ENCODE results near the gene ADGRA1. TPM values are rescaled to one million over a fixed set of nuclear protein-coding genes. Genes with fewer than 3 reads are reported as not detected.

Gene ADGRA1, protein sequence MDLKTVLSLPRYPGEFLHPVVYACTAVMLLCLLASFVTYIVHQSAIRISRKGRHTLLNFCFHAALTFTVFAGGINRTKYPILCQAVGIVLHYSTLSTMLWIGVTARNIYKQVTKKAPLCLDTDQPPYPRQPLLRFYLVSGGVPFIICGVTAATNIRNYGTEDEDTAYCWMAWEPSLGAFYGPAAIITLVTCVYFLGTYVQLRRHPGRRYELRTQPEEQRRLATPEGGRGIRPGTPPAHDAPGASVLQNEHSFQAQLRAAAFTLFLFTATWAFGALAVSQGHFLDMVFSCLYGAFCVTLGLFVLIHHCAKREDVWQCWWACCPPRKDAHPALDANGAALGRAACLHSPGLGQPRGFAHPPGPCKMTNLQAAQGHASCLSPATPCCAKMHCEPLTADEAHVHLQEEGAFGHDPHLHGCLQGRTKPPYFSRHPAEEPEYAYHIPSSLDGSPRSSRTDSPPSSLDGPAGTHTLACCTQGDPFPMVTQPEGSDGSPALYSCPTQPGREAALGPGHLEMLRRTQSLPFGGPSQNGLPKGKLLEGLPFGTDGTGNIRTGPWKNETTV
- not detected for total RNA-seq

DNA sequence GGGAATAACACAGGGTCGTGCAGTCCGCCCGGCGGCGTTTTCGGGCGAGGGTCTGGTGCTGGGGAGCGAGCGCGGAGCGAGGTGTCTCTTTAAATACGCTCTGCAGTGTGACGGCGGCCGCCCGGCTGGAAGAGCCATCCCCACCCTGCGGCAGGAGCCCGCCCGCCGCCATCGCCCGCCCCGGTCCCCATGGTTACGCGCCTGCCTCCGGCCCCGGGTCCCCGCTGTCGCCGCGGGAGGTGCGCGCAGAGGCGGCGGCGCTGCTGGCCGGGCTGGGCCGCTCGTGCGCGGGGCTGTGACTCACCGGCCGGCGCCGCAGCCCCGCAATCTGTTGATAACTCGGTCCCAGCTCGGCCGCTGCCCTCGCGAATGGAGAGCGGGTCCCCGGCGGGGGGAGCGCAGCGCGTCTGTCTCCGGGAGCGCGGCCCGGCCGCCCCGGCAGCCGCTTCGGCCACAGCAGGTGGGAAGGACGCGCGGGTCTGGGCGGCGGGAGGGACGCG, at the start of gene ADGRA1:
Gene ADGRA1 (plus strand): TSS at position 246 of the 500 bp plus-strand sequence. CDS start 986 bp downstream, outside the sequence.
- Mint-ChIP-seq H3K4me1 (ENCODE audit: low read depth) (peaks cover 3% of the 10 kb centered on the region), H3K36me3 (no peaks in the 10 kb centered on the region), H3K27ac (no peak within 1 kb of the TSS), H3K4me3 (no peak within 1 kb of the TSS), H3K27me3 (peaks cover 24% of the 10 kb centered on the region), H3K9me3 (no peaks in the 10 kb centered on the region)
- ChIA-PET CTCF (no interaction called here), POLR2A (no interaction called here)
- no peak for DNase-seq
- intact Hi-C loops (cut with micrococcal nuclease) = no loop called here

DNA sequence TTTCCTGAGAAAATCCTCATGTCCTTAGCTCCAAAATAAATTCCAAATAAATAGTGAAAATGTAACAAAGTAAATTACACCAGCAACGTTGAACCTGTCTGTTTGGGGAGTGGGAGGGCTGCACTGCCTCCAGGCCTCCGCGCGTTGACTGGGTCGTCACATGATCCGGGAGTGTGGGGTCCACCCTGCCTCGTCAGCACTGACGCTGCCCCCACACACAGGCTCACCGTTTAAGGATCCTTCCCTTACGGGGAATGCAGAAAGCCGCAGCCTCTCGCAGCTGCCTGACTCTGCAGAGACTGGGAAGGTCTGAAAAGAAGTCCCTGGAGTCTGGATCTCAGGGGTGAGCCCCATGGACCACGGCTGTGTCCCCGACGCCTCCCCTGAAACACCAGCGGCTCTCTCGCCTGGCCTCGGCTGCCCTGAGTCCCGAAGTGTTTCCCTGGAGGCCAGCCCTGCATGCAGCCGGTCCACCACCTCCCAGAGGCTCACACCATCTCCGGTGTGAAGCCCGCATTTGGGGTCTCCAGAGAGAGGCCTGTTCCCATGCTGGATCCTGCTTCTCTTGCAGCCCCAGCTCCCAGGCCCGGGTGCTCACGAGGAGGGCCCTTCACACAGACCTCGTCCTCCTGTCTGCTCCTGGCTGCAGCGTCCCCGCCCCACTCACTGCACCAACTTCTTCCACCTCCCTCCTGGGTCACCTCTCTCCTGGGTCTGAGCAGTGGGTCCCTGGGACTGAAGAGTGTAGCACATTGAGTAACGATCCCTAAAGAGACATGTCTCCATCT, 49.5 kb upstream of the ADGRA1 start:
- no peaks in the 10 kb centered on the region for H3K9me3 Mint-ChIP-seq
- no peaks in the 10 kb centered on the region for H3K36me3 Mint-ChIP-seq
- no peaks in the 10 kb centered on the region for H3K27me3 Mint-ChIP-seq
- H3K4me1 Mint-ChIP-seq (ENCODE audit: low read depth) = no peaks in the 10 kb centered on the region
- CTCF ChIA-PET = no interaction called here
- H3K27ac Mint-ChIP-seq = no peak overlapping the region
- DNase-seq = no peak
- intact Hi-C loops (cut with micrococcal nuclease) = no loop called here
- no peak overlapping the region for H3K4me3 Mint-ChIP-seq
- POLR2A ChIA-PET = no interaction called here

DNA sequence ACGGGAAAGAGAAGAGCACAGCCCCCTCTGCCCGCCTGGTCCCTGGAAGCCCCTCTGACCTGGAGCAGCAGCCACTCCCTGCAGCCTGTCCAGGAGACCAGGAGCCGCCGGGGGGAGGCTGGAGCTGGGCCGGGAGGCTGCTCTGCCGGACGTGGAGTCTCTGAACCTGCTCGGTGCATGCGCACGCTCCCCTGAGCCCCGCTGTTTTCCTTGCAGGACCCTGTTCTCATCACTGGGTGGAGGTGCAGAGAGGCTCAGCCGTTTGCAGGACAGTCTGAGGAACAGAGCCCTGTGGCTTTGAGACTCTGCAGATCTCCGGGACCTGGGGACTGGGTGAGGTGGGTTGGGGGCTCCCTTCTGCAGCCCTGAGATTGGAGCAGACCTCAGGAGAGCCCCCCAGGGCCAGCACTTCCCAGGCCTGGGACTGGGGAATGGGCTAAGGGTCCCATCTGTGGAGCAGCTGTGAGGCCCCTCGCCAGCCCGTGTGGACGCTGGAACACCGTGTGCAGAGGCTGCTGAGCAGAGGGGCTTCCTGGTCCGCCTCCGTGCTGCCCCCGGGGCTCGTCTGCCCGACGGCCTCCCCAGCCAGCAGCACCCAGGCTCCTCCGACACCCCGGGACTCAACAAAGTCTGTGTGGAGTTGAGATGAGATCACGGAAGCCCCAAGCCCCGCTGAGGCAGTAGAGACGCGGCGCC, 48.5 kb upstream of the ADGRA1 start:
- intact Hi-C loops (cut with micrococcal nuclease) = no loop called here
- no peak overlapping the region for H3K27ac Mint-ChIP-seq
- no peak for DNase-seq
- no peaks in the 10 kb centered on the region for H3K4me1 Mint-ChIP-seq (ENCODE audit: low read depth)
- ChIA-PET POLR2A (no interaction called here), CTCF (no interaction called here)
- no peaks in the 10 kb centered on the region for H3K27me3 Mint-ChIP-seq
- H3K4me3 Mint-ChIP-seq = no peak overlapping the region
- H3K36me3 Mint-ChIP-seq = no peaks in the 10 kb centered on the region
- no peaks in the 10 kb centered on the region for H3K9me3 Mint-ChIP-seq

DNA sequence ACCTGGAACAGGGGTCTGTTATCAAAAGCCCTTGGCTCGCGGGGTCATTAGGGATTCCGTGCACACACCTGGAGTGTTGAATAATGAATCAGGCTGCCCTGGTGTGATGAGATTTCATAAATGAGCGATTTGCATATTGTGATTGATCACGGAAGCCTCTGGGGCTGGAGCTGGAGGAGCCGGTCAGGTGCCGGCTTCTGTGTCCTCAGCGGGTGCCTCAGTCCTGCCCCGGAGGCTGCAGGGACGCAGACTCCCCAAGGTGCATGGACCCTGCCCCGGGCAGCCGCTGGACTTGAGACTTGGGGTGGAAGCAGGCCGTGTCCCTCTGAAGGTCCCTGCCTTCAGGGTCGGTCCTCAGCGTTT, 47.9 kb upstream of the ADGRA1 start:
- no peak for DNase-seq
- no peak overlapping the region for H3K4me3 Mint-ChIP-seq
- no peaks in the 10 kb centered on the region for H3K4me1 Mint-ChIP-seq (ENCODE audit: low read depth)
- H3K36me3 Mint-ChIP-seq = no peaks in the 10 kb centered on the region
- intact Hi-C loops (cut with micrococcal nuclease) = no loop called here
- no peaks in the 10 kb centered on the region for H3K27me3 Mint-ChIP-seq
- ChIA-PET CTCF (no interaction called here), POLR2A (no interaction called here)
- no peak overlapping the region for H3K27ac Mint-ChIP-seq
- no peaks in the 10 kb centered on the region for H3K9me3 Mint-ChIP-seq

DNA sequence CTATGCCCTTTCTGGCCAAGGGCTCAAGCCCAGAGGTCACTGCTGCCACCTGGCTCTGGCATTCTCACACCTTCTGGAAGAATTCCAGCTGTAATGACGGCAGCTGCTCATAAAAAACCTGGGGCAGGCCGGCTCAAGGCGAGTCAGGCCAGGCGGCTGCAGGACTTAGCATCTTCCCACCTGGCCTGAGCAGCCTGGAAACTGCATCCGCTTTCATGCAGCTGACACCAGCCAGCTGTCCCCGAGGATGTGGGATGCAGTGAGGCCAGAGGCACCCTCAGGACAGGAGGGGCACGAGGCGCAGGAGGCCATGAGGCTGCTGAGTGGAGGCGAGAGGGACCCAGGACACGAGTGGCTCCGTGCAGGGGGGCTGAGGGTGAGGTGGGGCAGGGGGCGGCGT, 47.5 kb upstream of the ADGRA1 start:
- intact Hi-C loops (cut with micrococcal nuclease) = no loop called here
- Mint-ChIP-seq H3K36me3 (no peaks in the 10 kb centered on the region), H3K27me3 (no peaks in the 10 kb centered on the region), H3K9me3 (no peaks in the 10 kb centered on the region), H3K4me3 (no peak overlapping the region), H3K27ac (no peak overlapping the region), H3K4me1 (ENCODE audit: low read depth) (no peaks in the 10 kb centered on the region)
- POLR2A ChIA-PET = no interaction called here
- no peak for DNase-seq
- CTCF ChIA-PET = no interaction called here

DNA sequence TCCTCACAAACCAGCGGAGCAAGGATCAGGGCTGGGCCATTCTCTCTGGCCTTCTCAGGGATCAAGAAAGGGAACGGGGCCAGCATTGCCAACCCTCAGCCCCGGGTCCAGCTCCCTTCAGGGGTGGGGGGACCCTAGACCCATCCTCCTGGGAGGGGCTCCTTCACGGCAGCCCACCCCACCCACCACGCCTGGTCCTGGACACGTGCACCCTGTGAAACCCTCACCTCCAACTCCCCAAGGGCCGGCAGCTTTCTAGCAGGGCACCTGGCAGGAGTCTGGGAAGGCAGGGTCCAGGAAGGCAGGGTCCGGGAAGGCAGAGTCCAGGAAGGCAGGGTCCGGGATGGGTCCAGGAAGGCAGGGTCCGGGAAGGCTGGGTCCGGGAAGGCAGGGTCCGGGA, 46.6 kb upstream of the ADGRA1 start:
- Mint-ChIP-seq H3K4me1 (ENCODE audit: low read depth) (no peaks in the 10 kb centered on the region), H3K27me3 (no peaks in the 10 kb centered on the region), H3K36me3 (no peaks in the 10 kb centered on the region), H3K27ac (no peak overlapping the region), H3K9me3 (no peaks in the 10 kb centered on the region), H3K4me3 (no peak overlapping the region)
- intact Hi-C loops (cut with micrococcal nuclease) = no loop called here
- no peak for DNase-seq
- ChIA-PET CTCF (no interaction called here), POLR2A (no interaction called here)

DNA sequence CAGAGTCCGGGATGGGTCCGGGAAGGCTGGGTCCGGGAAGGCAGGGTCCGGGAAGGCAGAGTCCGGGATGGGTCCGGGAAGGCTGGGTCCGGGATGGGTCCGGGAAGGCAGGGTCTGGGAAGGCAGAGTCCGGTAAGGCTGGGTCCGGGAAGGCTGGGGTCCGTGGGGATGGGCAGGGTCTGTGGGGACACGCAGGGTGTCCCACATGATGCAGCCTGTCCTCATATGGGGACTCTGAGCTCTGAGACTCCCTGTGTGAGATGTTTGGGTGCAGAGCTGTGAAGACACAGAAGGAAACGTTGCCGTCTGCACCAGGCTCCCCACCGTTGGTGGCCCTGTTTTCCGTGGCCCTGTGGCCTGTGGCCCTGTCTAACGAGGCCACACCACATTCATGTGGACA, 45.7 kb upstream of the ADGRA1 start:
- CTCF ChIA-PET = interaction anchor here (0.7 kb wide), 1 partner anchor 182 kb away, joined by 3 read pairs; no protein-coding TSS in a partner anchor
- DNase-seq = no peak
- no peaks in the 10 kb centered on the region for H3K36me3 Mint-ChIP-seq
- intact Hi-C loops (cut with micrococcal nuclease) = no loop called here
- H3K9me3 Mint-ChIP-seq = no peaks in the 10 kb centered on the region
- no peaks in the 10 kb centered on the region for H3K27me3 Mint-ChIP-seq
- no peaks in the 10 kb centered on the region for H3K4me1 Mint-ChIP-seq (ENCODE audit: low read depth)
- H3K4me3 Mint-ChIP-seq = no peak overlapping the region
- POLR2A ChIA-PET = no interaction called here
- no peak overlapping the region for H3K27ac Mint-ChIP-seq

DNA sequence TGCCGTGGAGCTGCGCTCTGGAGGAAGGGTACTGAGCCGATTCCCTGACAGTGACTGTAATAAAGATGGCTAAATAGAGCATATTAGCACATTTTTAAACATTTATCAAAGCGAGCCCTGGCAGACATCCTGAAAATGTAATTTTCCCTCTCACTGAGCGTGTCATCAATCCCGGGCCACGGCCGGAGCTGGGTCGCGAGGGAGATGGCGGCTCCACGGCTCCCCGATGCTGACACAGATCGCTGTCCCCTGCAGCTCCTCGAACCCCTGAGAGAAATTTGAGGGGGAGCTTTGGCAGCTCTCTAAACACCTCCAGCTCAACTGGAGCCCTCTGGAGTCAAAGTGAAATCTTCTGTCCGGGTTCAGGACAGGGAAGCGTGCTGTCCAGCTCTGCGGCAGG, 44.9 kb upstream of the ADGRA1 start:
- CTCF ChIA-PET = no interaction called here
- no peaks in the 10 kb centered on the region for H3K27me3 Mint-ChIP-seq
- H3K27ac Mint-ChIP-seq = no peak overlapping the region
- intact Hi-C loops (cut with micrococcal nuclease) = no loop called here
- H3K4me3 Mint-ChIP-seq = no peak overlapping the region
- no peaks in the 10 kb centered on the region for H3K36me3 Mint-ChIP-seq
- no peaks in the 10 kb centered on the region for H3K4me1 Mint-ChIP-seq (ENCODE audit: low read depth)
- POLR2A ChIA-PET = interaction anchor here (0.8 kb wide), 1 partner anchor 240 kb away, joined by 3 read pairs; no protein-coding TSS in a partner anchor
- DNase-seq = no peak
- no peaks in the 10 kb centered on the region for H3K9me3 Mint-ChIP-seq

DNA sequence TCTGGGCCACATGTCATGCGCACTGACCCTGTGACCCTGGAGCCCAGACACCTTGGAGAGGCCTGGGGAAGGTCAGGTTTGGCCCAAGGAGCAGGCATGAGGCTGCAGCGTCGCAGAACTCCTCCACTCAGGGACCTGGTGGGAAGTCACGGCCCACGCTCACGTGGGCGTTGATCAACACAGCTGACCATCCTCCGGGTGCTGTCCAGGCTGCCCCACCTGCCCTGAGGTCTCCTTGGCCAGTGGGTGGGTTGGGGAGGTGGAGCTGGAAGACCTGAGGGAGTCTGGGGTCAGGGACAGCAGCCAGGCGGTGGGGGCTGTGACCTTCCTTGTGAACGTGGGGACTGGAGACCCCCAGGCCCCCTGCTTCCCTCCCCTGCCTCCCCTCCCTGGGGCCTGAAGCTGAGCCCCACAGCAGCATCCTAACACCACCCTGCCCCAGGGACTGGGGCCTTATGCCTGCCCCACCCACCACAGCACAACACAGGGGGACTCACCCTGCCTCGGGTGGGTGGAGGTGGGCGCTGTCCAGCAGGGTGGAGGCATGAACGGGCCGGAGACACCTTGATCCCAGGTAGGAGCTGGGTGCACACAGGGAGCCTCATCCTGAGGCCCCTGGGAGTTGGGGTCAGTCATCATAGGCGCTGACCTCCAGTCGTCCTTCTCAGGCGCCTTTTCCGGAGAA, 44.0 kb upstream of the ADGRA1 start:
- Mint-ChIP-seq H3K27ac (no peak overlapping the region), H3K4me1 (ENCODE audit: low read depth) (no peaks in the 10 kb centered on the region), H3K36me3 (no peaks in the 10 kb centered on the region), H3K9me3 (no peaks in the 10 kb centered on the region), H3K4me3 (no peak overlapping the region), H3K27me3 (no peaks in the 10 kb centered on the region)
- intact Hi-C loops (cut with micrococcal nuclease) = no loop called here
- ChIA-PET CTCF (no interaction called here), POLR2A (interaction anchor here (0.8 kb wide), 1 partner anchor 241 kb away, joined by 3 read pairs; no protein-coding TSS in a partner anchor)
- DNase-seq = no peak

DNA sequence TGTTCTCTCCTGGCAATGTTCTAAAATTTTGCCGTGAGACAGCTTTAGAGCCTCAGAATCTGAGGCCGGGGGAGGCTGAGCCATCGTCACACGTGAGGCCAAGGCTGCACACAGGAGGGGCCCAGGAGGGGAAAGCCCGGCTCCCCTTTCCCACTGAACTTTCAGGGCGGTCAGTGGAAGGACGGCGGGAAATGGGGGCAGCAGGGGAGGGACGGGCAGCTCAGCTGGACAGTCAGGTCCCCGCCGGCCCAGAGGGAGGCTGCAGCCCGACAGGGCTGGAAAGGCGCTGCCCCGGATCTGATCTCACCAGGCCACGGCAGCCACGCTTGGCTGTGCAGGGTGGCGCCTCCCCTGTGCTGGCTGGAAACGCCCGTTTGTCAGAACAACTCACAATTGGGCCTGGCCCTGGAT, 43.3 kb upstream of the ADGRA1 start:
- H3K36me3 Mint-ChIP-seq = no peaks in the 10 kb centered on the region
- intact Hi-C loops (cut with micrococcal nuclease) = no loop called here
- H3K4me3 Mint-ChIP-seq = no peak overlapping the region
- POLR2A ChIA-PET = no interaction called here
- no peak overlapping the region for H3K27ac Mint-ChIP-seq
- no peaks in the 10 kb centered on the region for H3K27me3 Mint-ChIP-seq
- CTCF ChIA-PET = no interaction called here
- no peaks in the 10 kb centered on the region for H3K9me3 Mint-ChIP-seq
- no peak for DNase-seq
- H3K4me1 Mint-ChIP-seq (ENCODE audit: low read depth) = no peaks in the 10 kb centered on the region

DNA sequence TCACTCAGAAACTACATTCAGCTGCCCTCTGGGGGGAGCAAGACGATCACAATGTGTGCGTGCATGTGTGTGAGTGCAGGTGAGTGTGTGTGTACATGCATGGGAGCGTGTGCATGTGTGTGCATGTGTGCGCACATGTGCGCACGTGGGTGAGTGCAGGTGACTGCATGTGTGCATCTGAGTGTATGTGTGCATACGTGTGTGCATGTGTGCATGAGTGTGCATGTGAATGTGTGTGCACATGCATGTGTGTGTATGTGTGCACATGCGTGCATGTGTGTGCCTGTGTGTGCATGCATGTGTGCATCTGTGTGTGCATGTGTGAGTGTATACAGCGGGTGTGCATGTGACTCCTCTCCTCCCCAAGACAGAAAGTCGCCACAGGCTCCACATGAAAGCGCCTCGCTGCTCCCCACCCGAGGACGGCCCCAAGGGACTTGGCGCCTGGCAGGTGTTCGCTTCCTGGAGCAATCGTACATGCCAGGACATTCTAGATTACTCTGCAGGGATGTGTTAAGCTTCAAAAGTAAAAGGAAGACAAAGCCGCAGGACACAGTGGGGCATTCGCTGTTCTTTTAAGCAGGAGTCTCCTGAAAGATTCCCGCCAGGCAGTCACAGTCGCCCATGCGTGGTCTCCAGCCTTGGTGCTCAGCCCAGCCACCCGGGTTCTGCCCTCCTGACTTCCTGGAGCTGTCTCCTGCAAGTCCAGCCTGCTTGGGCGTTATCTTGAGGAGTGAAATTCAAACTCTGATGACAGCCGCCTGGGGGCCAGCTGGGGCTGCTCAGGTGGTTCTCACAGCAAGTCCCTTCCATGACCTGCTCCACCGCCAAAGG, 42.0 kb upstream of the ADGRA1 start:
- H3K9me3 Mint-ChIP-seq = no peaks in the 10 kb centered on the region
- no peak overlapping the region for H3K27ac Mint-ChIP-seq
- no peak for DNase-seq
- no peaks in the 10 kb centered on the region for H3K36me3 Mint-ChIP-seq
- H3K4me1 Mint-ChIP-seq (ENCODE audit: low read depth) = no peaks in the 10 kb centered on the region
- no peaks in the 10 kb centered on the region for H3K27me3 Mint-ChIP-seq
- H3K4me3 Mint-ChIP-seq = no peak overlapping the region
- CTCF ChIA-PET = no interaction called here
- intact Hi-C loops (cut with micrococcal nuclease) = no loop called here
- POLR2A ChIA-PET = no interaction called here

Measured in activated CD4-positive, alpha-beta memory T cell treated with anti-CD3 and anti-CD28 coated beads for 36 hours (primary cell).